Epithelial cell of proximal tubule (primary cell): Measurements from ENCODE around the gene TIE1. TPM values are rescaled to one million over a fixed set of nuclear protein-coding genes. Genes with fewer than 3 reads are reported as not detected.

Source experiments
- DNase-seq: peaks from one replicate; pipeline ENCODE4 v3.0.0-alpha.2; 2011; ENCODE audit warnings: low read depth
- H3K4me3 ChIP-seq: 2 replicates; pipeline ENCODE4 v1.5.1; 2011; ENCODE audit warnings: low read depth, mild to moderate bottlenecking, low read length
- total RNA-seq: library from RNA; depleted of rRNA; stranded (reverse); fragments of >200 nt; gene quantifications from 2 replicates; pipeline ENCODE4 v1.2.3, GENCODE V29; 2015
- TF ChIP-seq, protein P1 (sequence below): conservative IDR thresholded peaks from 2 replicates; pipeline ENCODE4 v1.5.1; 2012; ENCODE audit warnings: low read depth, mild to moderate bottlenecking, low read length

The TIE1 gene
- total RNA-seq, 1 donor from 2014 or later = 1.2 TPM

DNA sequence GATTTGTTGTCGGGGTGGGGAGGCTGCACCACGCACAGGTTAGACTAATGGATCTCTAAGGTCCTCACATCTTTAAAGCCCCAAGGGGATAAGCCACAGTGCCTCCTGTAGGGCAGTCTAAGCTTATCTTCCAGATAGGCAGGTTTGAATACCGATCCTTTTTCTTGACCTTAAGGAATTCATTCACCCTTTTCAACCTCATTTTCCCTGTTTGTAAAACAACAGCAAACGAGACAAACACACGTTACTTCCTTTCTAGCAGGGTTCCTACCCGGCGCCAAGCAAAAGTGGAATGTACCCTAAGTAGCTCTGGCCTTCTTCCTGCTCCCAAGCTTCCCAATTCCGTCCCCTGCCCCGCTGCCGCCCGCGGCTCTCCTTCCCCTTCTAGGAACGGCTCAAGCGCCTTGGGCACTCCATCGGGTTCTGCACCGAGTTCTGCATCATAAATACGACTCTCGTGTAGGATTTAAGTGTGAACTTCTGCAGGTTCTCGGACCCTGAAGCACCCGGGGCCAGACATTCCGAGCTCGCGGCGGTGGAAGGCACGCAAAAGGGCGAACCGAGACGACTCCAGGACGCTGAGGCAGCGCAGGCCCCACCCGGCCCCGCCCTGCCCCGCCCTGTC, 57.5 kb downstream of the TIE1 start:
- DNase-seq = no peak
- peak overlapping the region; percentile 76 for H3K4me3 ChIP-seq
- TF ChIP-seq, protein P1, sequence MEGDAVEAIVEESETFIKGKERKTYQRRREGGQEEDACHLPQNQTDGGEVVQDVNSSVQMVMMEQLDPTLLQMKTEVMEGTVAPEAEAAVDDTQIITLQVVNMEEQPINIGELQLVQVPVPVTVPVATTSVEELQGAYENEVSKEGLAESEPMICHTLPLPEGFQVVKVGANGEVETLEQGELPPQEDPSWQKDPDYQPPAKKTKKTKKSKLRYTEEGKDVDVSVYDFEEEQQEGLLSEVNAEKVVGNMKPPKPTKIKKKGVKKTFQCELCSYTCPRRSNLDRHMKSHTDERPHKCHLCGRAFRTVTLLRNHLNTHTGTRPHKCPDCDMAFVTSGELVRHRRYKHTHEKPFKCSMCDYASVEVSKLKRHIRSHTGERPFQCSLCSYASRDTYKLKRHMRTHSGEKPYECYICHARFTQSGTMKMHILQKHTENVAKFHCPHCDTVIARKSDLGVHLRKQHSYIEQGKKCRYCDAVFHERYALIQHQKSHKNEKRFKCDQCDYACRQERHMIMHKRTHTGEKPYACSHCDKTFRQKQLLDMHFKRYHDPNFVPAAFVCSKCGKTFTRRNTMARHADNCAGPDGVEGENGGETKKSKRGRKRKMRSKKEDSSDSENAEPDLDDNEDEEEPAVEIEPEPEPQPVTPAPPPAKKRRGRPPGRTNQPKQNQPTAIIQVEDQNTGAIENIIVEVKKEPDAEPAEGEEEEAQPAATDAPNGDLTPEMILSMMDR = peak; percentile 71

DNA sequence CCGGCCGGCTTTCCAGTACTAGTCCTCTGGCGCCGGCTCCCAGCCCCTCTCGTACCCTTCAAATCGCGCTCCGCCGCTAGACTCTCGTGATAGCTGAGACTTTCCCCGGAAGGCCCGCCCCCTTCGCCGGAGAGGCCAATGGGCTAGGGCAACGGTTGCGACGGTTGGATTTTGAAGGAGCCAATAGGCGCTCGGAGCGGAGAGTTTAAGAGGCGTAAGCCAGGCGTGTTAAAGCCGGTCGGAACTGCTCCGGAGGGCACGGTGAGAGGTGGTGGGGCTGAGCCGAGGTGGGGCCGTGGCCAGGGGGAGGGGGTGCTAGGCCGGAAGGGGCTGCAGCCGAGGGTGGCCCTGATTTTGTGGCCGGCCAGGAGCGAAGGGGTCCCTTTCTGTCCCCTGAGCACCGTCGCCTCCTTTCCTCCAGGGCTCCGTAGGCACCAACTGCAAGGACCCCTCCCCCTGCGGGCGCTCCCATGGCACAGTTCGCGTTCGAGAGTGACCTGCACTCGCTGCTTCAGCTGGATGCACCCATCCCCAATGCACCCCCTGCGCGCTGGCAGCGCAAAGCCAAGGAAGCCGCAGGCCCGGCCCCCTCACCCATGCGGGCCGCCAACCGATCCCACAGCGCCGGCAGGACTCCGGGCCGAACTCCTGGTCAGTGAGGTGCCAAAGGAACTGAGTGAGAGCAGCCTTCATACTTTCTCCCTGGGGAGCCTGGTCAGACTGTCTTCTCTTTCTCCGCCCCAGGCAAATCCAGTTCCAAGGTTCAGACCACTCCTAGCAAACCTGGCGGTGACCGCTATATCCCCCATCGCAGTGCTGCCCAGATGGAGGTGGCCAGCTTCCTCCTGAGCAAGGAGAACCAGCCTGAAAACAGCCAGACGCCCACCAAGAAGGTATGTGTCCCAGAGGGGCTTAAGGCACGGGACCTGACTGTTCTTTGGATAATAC, 58.2 kb downstream of the TIE1 start, which contains the start of gene CDC20:
Gene CDC20 (plus strand): TSS at position 236 of the 948 bp plus-strand sequence. CDS start 235 bp downstream, at position 471.
- TF ChIP-seq, protein P1 = no peak
- no peak for DNase-seq
- H3K4me3 ChIP-seq = peak within 1 kb of the TSS; percentile 76

DNA sequence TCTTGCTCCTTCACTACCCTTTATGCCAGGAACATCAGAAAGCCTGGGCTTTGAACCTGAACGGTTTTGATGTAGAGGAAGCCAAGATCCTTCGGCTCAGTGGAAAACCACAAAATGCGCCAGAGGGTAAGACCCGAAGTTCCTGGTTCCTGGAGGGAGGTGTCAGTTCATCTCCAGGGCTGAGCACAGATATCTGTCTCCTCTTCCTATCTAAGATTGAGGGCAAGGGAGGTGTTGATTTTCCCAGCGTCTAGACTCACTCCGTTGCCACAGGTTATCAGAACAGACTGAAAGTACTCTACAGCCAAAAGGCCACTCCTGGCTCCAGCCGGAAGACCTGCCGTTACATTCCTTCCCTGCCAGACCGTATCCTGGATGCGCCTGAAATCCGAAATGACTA, 58.9 kb downstream of the TIE1 start:
- H3K4me3 ChIP-seq = peak overlapping the region; percentile 76
- TF ChIP-seq, protein P1 = no peak
- DNase-seq = no peak

DNA sequence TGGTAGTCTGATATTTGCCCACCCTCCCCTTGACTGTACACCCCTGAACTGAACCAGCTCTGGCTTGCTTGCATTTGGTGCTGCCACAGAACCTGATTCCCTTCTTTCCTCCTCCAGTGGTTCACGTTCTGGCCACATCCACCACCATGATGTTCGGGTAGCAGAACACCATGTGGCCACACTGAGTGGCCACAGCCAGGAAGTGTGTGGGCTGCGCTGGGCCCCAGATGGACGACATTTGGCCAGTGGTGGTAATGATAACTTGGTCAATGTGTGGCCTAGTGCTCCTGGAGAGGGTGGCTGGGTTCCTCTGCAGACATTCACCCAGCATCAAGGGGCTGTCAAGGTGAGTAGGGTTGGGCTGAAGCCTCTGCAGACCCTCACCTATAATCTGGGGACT, 59.8 kb downstream of the TIE1 start:
- TF ChIP-seq, protein P1 = no peak
- H3K4me3 ChIP-seq = peak overlapping the region; percentile 76
- DNase-seq = no peak

DNA sequence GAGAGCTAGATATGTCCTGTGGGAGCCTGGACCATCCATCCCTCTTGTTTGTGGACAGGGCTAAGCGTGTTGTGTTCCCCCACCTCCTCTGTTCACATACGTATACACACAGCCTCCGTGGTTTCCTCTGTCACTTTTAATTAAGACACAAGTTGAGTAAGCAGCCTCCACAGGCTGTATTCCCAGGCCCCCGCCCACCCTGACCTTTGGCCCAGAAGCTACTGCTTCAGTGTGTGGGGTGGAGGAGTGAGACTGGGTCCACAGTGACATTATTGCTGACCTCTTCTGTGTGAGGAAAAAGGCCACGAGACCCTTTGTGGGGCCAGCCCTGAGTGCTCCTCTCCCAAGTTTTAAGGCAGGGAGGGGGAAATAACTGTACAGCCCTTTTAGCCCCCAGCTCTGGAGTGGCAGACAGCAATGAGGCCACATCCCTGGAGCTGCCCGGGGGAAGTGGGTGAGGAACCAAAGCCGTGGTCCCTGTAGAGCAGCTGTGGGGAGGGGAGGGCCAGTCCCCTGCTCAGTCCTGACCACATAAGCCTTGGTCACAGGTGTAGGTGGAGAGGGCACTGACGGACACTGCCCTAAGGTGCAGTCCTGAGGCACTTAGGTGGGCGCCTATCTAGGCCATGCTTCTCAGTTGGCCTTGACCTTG, 62.6 kb downstream of the TIE1 start:
- DNase-seq = no peak
- no peak overlapping the region for H3K4me3 ChIP-seq
- TF ChIP-seq, protein P1 = no peak

DNA sequence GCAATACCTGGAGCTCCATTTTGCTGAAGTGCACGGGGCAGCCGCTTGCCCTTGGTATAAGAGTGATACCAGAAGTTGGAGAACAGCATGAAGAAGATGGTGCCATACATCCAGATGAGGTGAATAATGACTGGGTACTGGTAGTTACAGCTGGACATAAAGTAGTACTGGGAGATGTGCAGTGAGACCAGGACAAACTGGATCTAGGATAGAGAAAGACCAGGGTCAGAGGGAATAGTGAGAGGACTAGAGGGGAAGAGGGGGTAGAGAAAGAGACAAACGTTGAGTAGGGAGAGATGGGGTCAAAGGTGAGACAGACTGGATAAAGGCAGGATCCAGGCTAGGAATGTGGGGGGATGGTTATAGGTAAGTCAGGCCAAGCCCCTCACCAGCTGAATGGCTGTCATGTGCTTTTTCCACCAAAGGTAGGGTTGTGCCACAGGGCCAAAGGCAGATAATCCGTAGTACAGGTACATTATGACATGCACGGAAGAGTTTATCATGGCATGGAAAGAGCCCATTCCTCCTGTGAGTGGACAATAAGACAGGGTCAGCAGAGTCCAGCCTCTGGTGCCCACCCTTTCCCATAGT, 63.2 kb downstream of the TIE1 start:
- DNase-seq = no peak
- no peak overlapping the region for H3K4me3 ChIP-seq
- TF ChIP-seq, protein P1 = no peak
